ENCODE measurements around the gene ATP2B2. TPM values are rescaled to one million over a fixed set of nuclear protein-coding genes. Genes with fewer than 3 reads are reported as not detected.

The ATP2B2 gene
- total and polyA plus RNA-seq, 10 of the 15 experiments (the other 5 are each of a cell fraction or from before 2014, with no cell fraction given) = 0.04 TPM; not detected in 9

DNA sequence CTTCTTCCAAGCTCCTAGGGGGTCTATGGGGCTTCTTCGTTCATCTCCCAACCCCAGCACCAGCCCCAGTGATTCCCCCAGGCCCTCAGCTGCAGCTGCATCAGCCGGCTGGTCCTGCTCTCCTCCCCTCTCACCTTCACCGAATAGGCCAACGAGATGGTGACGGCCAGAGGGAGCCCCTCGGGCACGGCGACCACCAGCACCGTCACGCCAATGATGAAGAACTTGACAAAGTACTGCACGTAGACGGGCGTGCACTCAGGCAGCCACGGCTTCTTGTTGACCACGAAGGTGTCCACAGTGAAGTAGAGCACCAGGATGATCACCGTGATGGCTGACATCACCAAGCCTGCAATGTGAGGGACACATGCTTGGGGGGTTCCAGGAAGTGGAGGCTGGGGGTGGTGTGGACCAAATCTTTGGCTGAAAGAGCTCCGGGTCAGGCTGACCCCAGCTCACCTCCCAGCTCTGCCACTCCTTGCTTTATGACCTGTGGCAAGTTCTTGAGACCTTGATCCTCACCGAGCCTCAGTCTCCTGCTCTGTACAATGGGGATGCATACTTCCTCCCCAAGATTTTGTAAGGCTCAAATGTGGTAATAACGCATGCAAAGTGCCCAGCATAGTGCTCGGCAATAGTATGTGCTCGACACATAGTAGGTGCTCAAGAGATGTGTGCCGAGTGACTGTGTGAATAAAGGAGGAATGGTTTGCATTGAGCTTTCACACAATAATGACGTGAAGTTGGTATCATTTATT, 129.9 kb downstream of the ATP2B2 start (continued):
- TF ChIP-seq ZZZ3 (IDR thresholded peaks at IDR 0.05; ENCODE audit: control insufficient read depth, insufficient read length, low read depth) = no peak
- no peak for TF ChIP-seq GABPA (IDR thresholded peaks at IDR 0.05; ENCODE audit: low read depth)
- TF ChIP-seq, protein P1, sequence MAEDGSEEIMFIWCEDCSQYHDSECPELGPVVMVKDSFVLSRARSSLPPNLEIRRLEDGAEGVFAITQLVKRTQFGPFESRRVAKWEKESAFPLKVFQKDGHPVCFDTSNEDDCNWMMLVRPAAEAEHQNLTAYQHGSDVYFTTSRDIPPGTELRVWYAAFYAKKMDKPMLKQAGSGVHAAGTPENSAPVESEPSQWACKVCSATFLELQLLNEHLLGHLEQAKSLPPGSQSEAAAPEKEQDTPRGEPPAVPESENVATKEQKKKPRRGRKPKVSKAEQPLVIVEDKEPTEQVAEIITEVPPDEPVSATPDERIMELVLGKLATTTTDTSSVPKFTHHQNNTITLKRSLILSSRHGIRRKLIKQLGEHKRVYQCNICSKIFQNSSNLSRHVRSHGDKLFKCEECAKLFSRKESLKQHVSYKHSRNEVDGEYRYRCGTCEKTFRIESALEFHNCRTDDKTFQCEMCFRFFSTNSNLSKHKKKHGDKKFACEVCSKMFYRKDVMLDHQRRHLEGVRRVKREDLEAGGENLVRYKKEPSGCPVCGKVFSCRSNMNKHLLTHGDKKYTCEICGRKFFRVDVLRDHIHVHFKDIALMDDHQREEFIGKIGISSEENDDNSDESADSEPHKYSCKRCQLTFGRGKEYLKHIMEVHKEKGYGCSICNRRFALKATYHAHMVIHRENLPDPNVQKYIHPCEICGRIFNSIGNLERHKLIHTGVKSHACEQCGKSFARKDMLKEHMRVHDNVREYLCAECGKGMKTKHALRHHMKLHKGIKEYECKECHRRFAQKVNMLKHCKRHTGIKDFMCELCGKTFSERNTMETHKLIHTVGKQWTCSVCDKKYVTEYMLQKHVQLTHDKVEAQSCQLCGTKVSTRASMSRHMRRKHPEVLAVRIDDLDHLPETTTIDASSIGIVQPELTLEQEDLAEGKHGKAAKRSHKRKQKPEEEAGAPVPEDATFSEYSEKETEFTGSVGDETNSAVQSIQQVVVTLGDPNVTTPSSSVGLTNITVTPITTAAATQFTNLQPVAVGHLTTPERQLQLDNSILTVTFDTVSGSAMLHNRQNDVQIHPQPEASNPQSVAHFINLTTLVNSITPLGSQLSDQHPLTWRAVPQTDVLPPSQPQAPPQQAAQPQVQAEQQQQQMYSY (CRISPR knock-in tag; IDR thresholded peaks at IDR 0.05) = no peak
- TF ChIP-seq, protein P2, sequence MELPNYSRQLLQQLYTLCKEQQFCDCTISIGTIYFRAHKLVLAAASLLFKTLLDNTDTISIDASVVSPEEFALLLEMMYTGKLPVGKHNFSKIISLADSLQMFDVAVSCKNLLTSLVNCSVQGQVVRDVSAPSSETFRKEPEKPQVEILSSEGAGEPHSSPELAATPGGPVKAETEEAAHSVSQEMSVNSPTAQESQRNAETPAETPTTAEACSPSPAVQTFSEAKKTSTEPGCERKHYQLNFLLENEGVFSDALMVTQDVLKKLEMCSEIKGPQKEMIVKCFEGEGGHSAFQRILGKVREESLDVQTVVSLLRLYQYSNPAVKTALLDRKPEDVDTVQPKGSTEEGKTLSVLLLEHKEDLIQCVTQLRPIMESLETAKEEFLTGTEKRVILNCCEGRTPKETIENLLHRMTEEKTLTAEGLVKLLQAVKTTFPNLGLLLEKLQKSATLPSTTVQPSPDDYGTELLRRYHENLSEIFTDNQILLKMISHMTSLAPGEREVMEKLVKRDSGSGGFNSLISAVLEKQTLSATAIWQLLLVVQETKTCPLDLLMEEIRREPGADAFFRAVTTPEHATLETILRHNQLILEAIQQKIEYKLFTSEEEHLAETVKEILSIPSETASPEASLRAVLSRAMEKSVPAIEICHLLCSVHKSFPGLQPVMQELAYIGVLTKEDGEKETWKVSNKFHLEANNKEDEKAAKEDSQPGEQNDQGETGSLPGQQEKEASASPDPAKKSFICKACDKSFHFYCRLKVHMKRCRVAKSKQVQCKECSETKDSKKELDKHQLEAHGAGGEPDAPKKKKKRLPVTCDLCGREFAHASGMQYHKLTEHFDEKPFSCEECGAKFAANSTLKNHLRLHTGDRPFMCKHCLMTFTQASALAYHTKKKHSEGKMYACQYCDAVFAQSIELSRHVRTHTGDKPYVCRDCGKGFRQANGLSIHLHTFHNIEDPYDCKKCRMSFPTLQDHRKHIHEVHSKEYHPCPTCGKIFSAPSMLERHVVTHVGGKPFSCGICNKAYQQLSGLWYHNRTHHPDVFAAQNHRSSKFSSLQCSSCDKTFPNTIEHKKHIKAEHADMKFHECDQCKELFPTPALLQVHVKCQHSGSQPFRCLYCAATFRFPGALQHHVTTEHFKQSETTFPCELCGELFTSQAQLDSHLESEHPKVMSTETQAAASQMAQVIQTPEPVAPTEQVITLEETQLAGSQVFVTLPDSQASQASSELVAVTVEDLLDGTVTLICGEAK (IDR thresholded peaks at IDR 0.05; ENCODE audit: borderline replicate concordance) = no peak
- no peak for TF ChIP-seq MEF2B (IDR thresholded peaks at IDR 0.05; ENCODE audit: partially characterized antibody, poor library complexity, severe bottlenecking)
- no peak for TF ChIP-seq ZNF207 (IDR thresholded peaks at IDR 0.05; ENCODE audit: borderline replicate concordance)
